Transverse colon (tissue), 4 donors: Measurements from ENCODE around the gene KNOP1.

ENCODE experiments used
- CTCF ChIP-seq, 5 experiments: fragments of 200-600 bp in 3 of 5; fragments of 450-650 bp in 2 of 5; sonication (generic) in 3 of 5; IDR thresholded peaks; 1 replicate in 2 of 5; 2 replicates in 3 of 5; pipeline ENCODE4 v1.5.1; 2016 to 2017; ENCODE audit warnings: antibody characterized with exemption in 5 of 5, inconsistent platforms in 3 of 5, mild to moderate bottlenecking in 2 of 5, moderate library complexity in 1 of 5
- POLR2A ChIP-seq: fragments of 450-650 bp; IDR thresholded peaks from one replicate; pipeline ENCODE4 v1.6.1; 2016; ENCODE audit warnings: antibody characterized with exemption, mild to moderate bottlenecking, moderate library complexity
- POLR2AphosphoS5 ChIP-seq, 3 donors: sonication (generic); formaldehyde crosslinking; IDR thresholded peaks; one replicate each; pipeline ENCODE4 v1.6.1; 2016; ENCODE audit warnings: antibody characterized with exemption in 3 of 3

DNA sequence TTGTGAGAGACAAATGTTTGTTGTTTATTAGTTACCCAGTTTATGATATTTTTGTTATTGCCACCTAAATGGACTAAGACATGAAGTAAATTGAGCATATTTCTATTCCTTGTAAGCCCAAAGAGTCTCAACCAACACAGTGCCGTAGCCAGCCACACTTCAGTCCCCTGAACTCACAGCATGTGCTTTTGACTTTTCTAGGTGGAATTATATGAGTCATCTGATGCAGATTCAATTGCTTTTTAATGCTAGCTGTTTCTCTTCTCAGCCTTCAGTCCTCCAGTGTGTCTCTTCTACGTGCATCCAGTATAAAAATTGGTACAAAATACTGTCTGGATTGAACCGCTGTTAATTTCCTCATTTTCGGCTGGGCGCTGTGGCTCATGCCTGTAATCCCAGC is 39.0 kb upstream of the KNOP1 start:
- TF ChIP-seq CTCF (IDR thresholded peaks at IDR 0.05) (no peak), POLR2AphosphoS5 (IDR thresholded peaks at IDR 0.05) (no peak), POLR2A (no peak)
